Liver (tissue), 9 donors: ENCODE measurements around the gene LTN1. TPM values are rescaled to one million over a fixed set of nuclear protein-coding genes. Genes with fewer than 3 reads are reported as not detected.
"Not testable (repeated sequence)": the region's sequence is repeated elsewhere in the genome, so short reads cannot be mapped to it uniquely, and the experiment has no call there.

ENCODE experiments used
- DNase-seq: peaks from one replicate; pipeline ENCODE4 v3.0.0-alpha.2; 2017; ENCODE audit warnings: low spot score
- H3K27ac ChIP-seq, 2 donors: one replicate each; pipeline ENCODE4 v1.7.0; 2013; ENCODE audit warnings: inconsistent platforms in 2 of 2, low read length in 2 of 2, control low read depth in 1 of 2, low read depth in 1 of 2, mild to moderate bottlenecking in 1 of 2
- H3K27me3 ChIP-seq, 4 donors: one replicate each; pipeline versions ENCODE4 v1.6.1 to v1.7.0; 2013; ENCODE audit warnings: low read length in 3 of 4, inconsistent platforms in 1 of 4, mild to moderate bottlenecking in 1 of 4, moderate library complexity in 1 of 4; ENCODE audit not compliant: control insufficient read depth in 4 of 4, insufficient read depth in 4 of 4
- H3K36me3 ChIP-seq, 4 donors: one replicate each; pipeline versions ENCODE4 v1.6.1 to v1.7.0; 2013; ENCODE audit warnings: low read length in 3 of 4, mild to moderate bottlenecking in 3 of 4, low read depth in 1 of 4, moderate library complexity in 1 of 4; ENCODE audit not compliant: control insufficient read depth in 4 of 4, insufficient read depth in 3 of 4
- H3K4me1 ChIP-seq, 4 donors: one replicate each; pipeline versions ENCODE4 v1.6.1 to v1.7.0; 2013; ENCODE audit warnings: low read length in 3 of 4, mild to moderate bottlenecking in 3 of 4, moderate library complexity in 1 of 4; ENCODE audit not compliant: control insufficient read depth in 4 of 4, insufficient read depth in 4 of 4
- H3K4me3 ChIP-seq, 3 donors: one replicate each; pipeline versions ENCODE4 v1.6.1 to v1.7.0; 2013; ENCODE audit warnings: low read length in 3 of 3, control low read depth in 1 of 3, low read depth in 1 of 3, mild to moderate bottlenecking in 1 of 3
- H3K9ac ChIP-seq, 2 donors: one replicate each; pipeline ENCODE4 v1.7.0; 2013; ENCODE audit warnings: low read length in 2 of 2, mild to moderate bottlenecking in 2 of 2, moderate library complexity in 2 of 2, control low read depth in 1 of 2, low read depth in 1 of 2
- H3K9me3 ChIP-seq, 4 donors: one replicate each; pipeline versions ENCODE4 v1.6.1 to v1.7.0; 2013; ENCODE audit warnings: low read length in 3 of 4; ENCODE audit not compliant: control insufficient read depth in 4 of 4
- EGR1 ChIP-seq, 2 donors: IDR thresholded peaks; 2 replicates each; pipeline ENCODE4 v1.6.1; 2016 to 2018; ENCODE audit warnings: antibody characterized with exemption in 2 of 2, low read depth in 2 of 2
- FOXA1 ChIP-seq: IDR thresholded peaks from 2 replicates; pipeline ENCODE4 v1.6.1; 2016; ENCODE audit warnings: antibody characterized with exemption
- FOXA2 ChIP-seq: IDR thresholded peaks from 2 replicates; pipeline ENCODE4 v1.6.1; 2016; ENCODE audit warnings: antibody characterized with exemption
- GABPA ChIP-seq, 2 donors: IDR thresholded peaks in 1 of 2; conservative IDR thresholded peaks in 1 of 2; 2 replicates each; pipeline ENCODE4 v1.6.1; 2016; ENCODE audit warnings: antibody characterized with exemption in 2 of 2, mild to moderate bottlenecking in 1 of 2, moderate library complexity in 1 of 2
- HNF4G ChIP-seq: IDR thresholded peaks from 2 replicates; pipeline ENCODE4 v1.6.1; 2016; ENCODE audit warnings: antibody characterized with exemption
- JUND ChIP-seq, 2 donors: IDR thresholded peaks; 2 replicates each; pipeline ENCODE4 v1.6.1; 2016; ENCODE audit warnings: antibody characterized with exemption in 2 of 2
- NR2F2 ChIP-seq: IDR thresholded peaks from 2 replicates; pipeline ENCODE4 v1.6.1; 2016; ENCODE audit warnings: antibody characterized with exemption
- RAD21 ChIP-seq, 2 donors: IDR thresholded peaks; 2 replicates each; pipeline ENCODE4 v1.6.1; 2016; ENCODE audit warnings: antibody characterized with exemption in 2 of 2, mild to moderate bottlenecking in 2 of 2
- RXRA ChIP-seq, 2 donors: IDR thresholded peaks; 2 replicates each; pipeline ENCODE4 v1.6.1; 2017 to 2018; ENCODE audit warnings: antibody characterized with exemption in 2 of 2, mild to moderate bottlenecking in 1 of 2
- SP1 ChIP-seq: IDR thresholded peaks from 2 replicates; pipeline ENCODE4 v1.6.1; 2018; ENCODE audit warnings: antibody characterized with exemption, mild to moderate bottlenecking
- TAF1 ChIP-seq: conservative IDR thresholded peaks from 2 replicates; pipeline ENCODE4 v1.6.1; 2016; ENCODE audit warnings: antibody characterized with exemption, mild to moderate bottlenecking
- WGBS: extraction: QIAGEN DNeasy Blood & Tissue Kit; methylation state at CpG from one replicate; pipeline ENCODE4 v1.1.7; 2013; 5-methylcytosine and 5-hydroxymethylcytosine counted together
- polyA plus RNA-seq, 2 donors: library from polyadenylated mRNA; stranded (reverse) in 1 of 2; unstranded in 1 of 2; fragments of 200-250 nt in 1 of 2; fragments of >200 nt in 1 of 2; fragmentation: Nextera tagmentation in 1 of 2; extraction: Ambion mirVana in 1 of 2; gene quantifications; one replicate each; pipeline versions ENCODE4 v1.2.1 to v1.2.3, GENCODE V29; 2013 to 2015
- total RNA-seq, 2 donors: library from RNA; depleted of rRNA; stranded (reverse); fragments of >200 nt; gene quantifications; one replicate each; pipeline ENCODE4 v1.2.3, GENCODE V29; 2014
- TF ChIP-seq, protein P1 (sequence below): IDR thresholded peaks from 2 replicates; pipeline ENCODE4 v1.6.1; 2016; ENCODE audit warnings: antibody characterized with exemption
- TF ChIP-seq, protein P2 (sequence below): IDR thresholded peaks from 2 replicates; pipeline ENCODE4 v1.6.1; 2016; ENCODE audit warnings: antibody characterized with exemption, mild to moderate bottlenecking
- TF ChIP-seq, protein P3 (sequence below): IDR thresholded peaks from 2 replicates; pipeline ENCODE4 v1.6.1; 2016; ENCODE audit warnings: antibody characterized with exemption
- TF ChIP-seq, protein P4 (sequence below): IDR thresholded peaks from 2 replicates; pipeline ENCODE4 v1.6.1; 2016; ENCODE audit warnings: antibody characterized with exemption
- donor health status: healthy.
- donor health status: healthy.
- donor health status: healthy.
- donor health status: healthy.
- donor health status: healthy.

The LTN1 gene
- total and polyA plus RNA-seq, 4 donors: 3.9 to 22.1 (median 9.6) TPM

DNA sequence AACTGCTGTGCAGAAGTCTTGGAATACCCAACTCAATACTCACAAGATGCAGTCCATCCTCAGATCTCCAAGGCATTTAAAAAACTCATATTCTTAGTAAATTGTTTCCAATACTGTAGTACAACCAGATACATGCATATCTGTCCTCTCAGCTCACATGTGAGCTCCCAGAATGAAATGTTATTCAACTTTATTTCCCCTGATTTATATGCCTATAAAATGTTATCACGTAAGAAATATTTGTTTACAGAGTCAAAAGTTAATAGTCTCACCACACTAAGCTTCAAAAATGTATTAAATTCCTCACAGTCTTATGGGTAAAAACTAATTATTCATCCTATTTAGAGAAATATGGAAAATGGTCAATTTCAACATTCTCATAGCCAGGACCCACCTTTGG lies 56.6 kb downstream of the LTN1 start:
- Histone ChIP-seq H3K4me1 (no peaks in the 10 kb centered on the region), H3K9me3 (no peaks in the 10 kb centered on the region), H3K4me3 (no peak overlapping the region), H3K27me3 (no peaks in the 10 kb centered on the region), H3K36me3 (peaks cover 4 to 23% (median 18%) of the 10 kb centered on the region in 4 donors), H3K9ac (no peak overlapping the region), H3K27ac (no peak overlapping the region)
- TF ChIP-seq JUND (IDR thresholded peaks at IDR 0.05): no peak
- DNase-seq: no peak
- 83% methylated on average over 1 of the region's 1 CpG for WGBS

- no peaks in the 10 kb centered on the region for H3K27me3 ChIP-seq
- no peak overlapping the region for H3K4me3 ChIP-seq
- no peaks in the 10 kb centered on the region for H3K9me3 ChIP-seq
- no peak for DNase-seq
- H3K9ac ChIP-seq: no peak overlapping the region
- TF ChIP-seq HNF4G (no peak), SP1 (no peak)
- H3K4me1 ChIP-seq: no peaks in the 10 kb centered on the region
- H3K36me3 ChIP-seq: peaks cover 4 to 29% (median 20%) of the 10 kb centered on the region in 4 donors
- H3K27ac ChIP-seq: no peak overlapping the region
- WGBS: 85% methylated on average over 2 of the region's 2 CpGs
Observed at GRCh38 chr21:28932717-28933116, 60.0 kb downstream of the LTN1 start.

DNA sequence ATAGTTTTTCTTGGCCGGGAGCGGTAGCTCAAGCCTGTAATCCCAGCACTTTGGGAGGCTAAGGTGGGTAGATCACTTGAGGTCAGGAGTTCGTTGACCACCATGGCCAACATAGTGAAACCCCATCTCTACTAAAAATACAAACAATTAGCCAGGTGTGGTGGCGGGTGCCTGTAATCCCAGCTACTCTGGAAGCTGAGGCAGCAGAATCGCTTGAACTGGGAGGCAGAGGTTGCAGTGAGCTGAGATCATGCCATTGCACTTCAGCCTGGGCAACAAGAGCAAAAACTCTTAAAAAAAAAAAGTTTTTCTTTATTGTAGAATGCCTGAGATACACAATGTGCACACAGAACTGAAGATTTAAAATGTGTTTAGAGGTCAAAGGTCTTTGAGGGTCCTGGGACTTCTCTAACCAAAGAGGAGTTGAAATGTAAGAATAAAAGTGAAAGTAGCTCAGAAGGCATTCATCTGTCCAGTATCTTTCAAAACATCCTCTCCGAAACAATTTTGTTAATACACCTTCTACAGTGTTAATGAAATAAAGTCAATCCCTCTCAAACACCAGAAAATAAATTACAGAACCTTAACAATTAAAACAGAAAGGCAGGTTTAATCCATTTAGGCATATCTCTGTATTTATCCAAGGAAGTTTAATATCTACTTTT lies 60.8 kb downstream of the LTN1 start:
- WGBS: 72% methylated on average over 6 of the region's 6 CpGs
- H3K4me3 ChIP-seq, H3K4me1 ChIP-seq, H3K27me3 ChIP-seq, DNase-seq, H3K9me3 ChIP-seq, H3K27ac ChIP-seq: not testable (repeated sequence)
- Histone ChIP-seq H3K36me3 (peaks cover 4 to 29% (median 20%) of the 10 kb centered on the region in 4 donors), H3K9ac (peak overlapping the region in 1 of 2 donors; percentile 22)
- TF ChIP-seq HNF4G: peak; percentile 33

DNA sequence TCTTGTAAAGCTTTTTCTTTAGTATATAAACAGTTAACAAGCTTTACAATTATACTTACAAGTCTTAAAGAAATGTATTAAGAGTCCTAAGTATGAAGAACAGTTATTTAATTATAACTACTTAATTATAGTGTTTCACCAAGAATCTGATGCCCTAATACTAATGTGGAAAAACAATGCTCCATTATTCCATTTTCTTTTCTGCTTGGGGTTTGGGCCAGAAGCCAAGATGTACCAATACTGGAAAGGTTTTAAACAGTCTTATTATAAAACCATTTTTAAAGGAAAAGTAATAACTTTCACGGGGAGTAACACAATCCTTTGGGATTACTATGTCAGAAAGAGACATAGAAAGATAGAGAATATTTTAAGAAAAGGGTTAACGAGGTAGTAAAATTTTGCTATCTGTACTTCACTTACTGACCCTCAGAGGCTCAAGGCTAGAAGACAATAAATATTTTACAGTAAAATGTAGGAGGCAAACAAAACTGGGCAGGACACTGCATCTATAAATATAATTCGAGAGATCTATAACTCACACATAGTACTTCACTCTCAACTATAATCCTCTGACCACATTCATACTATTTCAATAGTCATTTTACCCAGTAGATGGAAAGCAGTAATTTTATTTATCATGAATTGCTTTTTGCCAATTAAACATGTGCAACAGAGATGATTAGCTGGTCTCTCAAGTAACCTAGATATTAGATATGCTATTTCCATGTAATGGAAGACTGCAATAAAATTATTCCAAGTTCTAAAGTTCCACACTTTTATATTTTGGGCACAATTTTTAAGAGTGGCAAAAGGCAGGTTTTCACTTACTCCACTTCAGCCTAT lies 63.9 kb downstream of the LTN1 start:
- Histone ChIP-seq H3K9ac (no peak overlapping the region), H3K27me3 (no peaks in the 10 kb centered on the region), H3K36me3 (peaks cover 0 to 12% (median 7%) of the 10 kb centered on the region in 4 donors), H3K9me3 (no peaks in the 10 kb centered on the region), H3K27ac (no peak overlapping the region), H3K4me3 (no peak overlapping the region), H3K4me1 (peaks cover 0 to 4% (median 0%) of the 10 kb centered on the region in 4 donors)
- WGBS: 93% methylated on average over 3 of the region's 3 CpGs
- no peak for DNase-seq
- no peak for TF ChIP-seq FOXA1
- TF ChIP-seq, protein P1, sequence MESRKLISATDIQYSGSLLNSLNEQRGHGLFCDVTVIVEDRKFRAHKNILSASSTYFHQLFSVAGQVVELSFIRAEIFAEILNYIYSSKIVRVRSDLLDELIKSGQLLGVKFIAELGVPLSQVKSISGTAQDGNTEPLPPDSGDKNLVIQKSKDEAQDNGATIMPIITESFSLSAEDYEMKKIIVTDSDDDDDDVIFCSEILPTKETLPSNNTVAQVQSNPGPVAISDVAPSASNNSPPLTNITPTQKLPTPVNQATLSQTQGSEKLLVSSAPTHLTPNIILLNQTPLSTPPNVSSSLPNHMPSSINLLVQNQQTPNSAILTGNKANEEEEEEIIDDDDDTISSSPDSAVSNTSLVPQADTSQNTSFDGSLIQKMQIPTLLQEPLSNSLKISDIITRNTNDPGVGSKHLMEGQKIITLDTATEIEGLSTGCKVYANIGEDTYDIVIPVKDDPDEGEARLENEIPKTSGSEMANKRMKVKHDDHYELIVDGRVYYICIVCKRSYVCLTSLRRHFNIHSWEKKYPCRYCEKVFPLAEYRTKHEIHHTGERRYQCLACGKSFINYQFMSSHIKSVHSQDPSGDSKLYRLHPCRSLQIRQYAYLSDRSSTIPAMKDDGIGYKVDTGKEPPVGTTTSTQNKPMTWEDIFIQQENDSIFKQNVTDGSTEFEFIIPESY: no peak
- TF ChIP-seq FOXA2: no peak
- no peak for TF ChIP-seq NR2F2
- TF ChIP-seq, protein P2, sequence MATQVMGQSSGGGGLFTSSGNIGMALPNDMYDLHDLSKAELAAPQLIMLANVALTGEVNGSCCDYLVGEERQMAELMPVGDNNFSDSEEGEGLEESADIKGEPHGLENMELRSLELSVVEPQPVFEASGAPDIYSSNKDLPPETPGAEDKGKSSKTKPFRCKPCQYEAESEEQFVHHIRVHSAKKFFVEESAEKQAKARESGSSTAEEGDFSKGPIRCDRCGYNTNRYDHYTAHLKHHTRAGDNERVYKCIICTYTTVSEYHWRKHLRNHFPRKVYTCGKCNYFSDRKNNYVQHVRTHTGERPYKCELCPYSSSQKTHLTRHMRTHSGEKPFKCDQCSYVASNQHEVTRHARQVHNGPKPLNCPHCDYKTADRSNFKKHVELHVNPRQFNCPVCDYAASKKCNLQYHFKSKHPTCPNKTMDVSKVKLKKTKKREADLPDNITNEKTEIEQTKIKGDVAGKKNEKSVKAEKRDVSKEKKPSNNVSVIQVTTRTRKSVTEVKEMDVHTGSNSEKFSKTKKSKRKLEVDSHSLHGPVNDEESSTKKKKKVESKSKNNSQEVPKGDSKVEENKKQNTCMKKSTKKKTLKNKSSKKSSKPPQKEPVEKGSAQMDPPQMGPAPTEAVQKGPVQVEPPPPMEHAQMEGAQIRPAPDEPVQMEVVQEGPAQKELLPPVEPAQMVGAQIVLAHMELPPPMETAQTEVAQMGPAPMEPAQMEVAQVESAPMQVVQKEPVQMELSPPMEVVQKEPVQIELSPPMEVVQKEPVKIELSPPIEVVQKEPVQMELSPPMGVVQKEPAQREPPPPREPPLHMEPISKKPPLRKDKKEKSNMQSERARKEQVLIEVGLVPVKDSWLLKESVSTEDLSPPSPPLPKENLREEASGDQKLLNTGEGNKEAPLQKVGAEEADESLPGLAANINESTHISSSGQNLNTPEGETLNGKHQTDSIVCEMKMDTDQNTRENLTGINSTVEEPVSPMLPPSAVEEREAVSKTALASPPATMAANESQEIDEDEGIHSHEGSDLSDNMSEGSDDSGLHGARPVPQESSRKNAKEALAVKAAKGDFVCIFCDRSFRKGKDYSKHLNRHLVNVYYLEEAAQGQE: no peak
- TF ChIP-seq, protein P3, sequence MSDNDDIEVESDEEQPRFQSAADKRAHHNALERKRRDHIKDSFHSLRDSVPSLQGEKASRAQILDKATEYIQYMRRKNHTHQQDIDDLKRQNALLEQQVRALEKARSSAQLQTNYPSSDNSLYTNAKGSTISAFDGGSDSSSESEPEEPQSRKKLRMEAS: no peak
- no peak for TF ChIP-seq JUND (IDR thresholded peaks at IDR 0.05)
- no peak for TF ChIP-seq GABPA (IDR thresholded peaks at IDR 0.05 in 1 of 2, conservative IDR thresholded peaks at IDR 0.05 in 1 of 2)
- TF ChIP-seq TAF1: no peak
- no peak for TF ChIP-seq RAD21 (IDR thresholded peaks at IDR 0.05)
- TF ChIP-seq RXRA (IDR thresholded peaks at IDR 0.05): no peak
- TF ChIP-seq, protein P4, sequence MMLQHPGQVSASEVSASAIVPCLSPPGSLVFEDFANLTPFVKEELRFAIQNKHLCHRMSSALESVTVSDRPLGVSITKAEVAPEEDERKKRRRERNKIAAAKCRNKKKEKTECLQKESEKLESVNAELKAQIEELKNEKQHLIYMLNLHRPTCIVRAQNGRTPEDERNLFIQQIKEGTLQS: no peak
- no peak for TF ChIP-seq EGR1 (IDR thresholded peaks at IDR 0.05; ENCODE audit: low read depth in 2 of 2)
